Esophagus squamous epithelium (tissue), 4 donors: ENCODE measurements around the gene CDH15.
"Not testable (repeated sequence)": the region's sequence is repeated elsewhere in the genome, so short reads cannot be mapped to it uniquely, and the experiment has no call there.

Source experiments
- POLR2A ChIP-seq, 4 donors: fragments of 450-650 bp; IDR thresholded peaks; one replicate each; pipeline ENCODE4 v1.6.1; 2017; ENCODE audit warnings: antibody characterized with exemption in 4 of 4, mild to moderate bottlenecking in 4 of 4, moderate library complexity in 3 of 4
- TF ChIP-seq, protein P1 (sequence below), 6 experiments: fragments of 450-650 bp in 4 of 6; fragments of 200-600 bp in 2 of 6; sonication (generic) in 2 of 6; IDR thresholded peaks; one replicate each; pipeline ENCODE4 v1.5.1; 2016 to 2019; ENCODE audit warnings: antibody characterized with exemption in 6 of 6, mild to moderate bottlenecking in 4 of 6, moderate library complexity in 4 of 6

- TF ChIP-seq POLR2A (IDR thresholded peaks at IDR 0.05): not testable (repeated sequence)
- TF ChIP-seq, protein P1, sequence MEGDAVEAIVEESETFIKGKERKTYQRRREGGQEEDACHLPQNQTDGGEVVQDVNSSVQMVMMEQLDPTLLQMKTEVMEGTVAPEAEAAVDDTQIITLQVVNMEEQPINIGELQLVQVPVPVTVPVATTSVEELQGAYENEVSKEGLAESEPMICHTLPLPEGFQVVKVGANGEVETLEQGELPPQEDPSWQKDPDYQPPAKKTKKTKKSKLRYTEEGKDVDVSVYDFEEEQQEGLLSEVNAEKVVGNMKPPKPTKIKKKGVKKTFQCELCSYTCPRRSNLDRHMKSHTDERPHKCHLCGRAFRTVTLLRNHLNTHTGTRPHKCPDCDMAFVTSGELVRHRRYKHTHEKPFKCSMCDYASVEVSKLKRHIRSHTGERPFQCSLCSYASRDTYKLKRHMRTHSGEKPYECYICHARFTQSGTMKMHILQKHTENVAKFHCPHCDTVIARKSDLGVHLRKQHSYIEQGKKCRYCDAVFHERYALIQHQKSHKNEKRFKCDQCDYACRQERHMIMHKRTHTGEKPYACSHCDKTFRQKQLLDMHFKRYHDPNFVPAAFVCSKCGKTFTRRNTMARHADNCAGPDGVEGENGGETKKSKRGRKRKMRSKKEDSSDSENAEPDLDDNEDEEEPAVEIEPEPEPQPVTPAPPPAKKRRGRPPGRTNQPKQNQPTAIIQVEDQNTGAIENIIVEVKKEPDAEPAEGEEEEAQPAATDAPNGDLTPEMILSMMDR (IDR thresholded peaks at IDR 0.05): not testable (repeated sequence)
Observed at GRCh38 chr16:89185887-89186592, 14.5 kb downstream of the CDH15 start.
